Hepatocyte (in vitro differentiated cells): Measurements from ENCODE around the gene SKAP1. TPM values are rescaled to one million over a fixed set of nuclear protein-coding genes. Genes with fewer than 3 reads are reported as not detected.
"Not testable (repeated sequence)": the region's sequence is repeated elsewhere in the genome, so short reads cannot be mapped to it uniquely, and the experiment has no call there.

Source experiments
- DNase-seq: peaks from one replicate; pipeline ENCODE4 v3.0.0-alpha.2; 2016; ENCODE audit warnings: low spot score
- H2AFZ ChIP-seq: fragments of 200-600 bp; sonication (generic); 2 replicates; pipeline ENCODE4 v1.6.0; 2016; ENCODE audit warnings: antibody characterized with exemption, mild to moderate bottlenecking
- H3K27ac ChIP-seq: fragments of 200-600 bp; sonication (generic); 2 replicates; pipeline ENCODE4 v1.5.1; 2016; ENCODE audit warnings: mild to moderate bottlenecking
- H3K27me3 ChIP-seq: fragments of 200-600 bp; sonication (generic); 2 replicates; pipeline ENCODE4 v1.6.1; 2016
- H3K36me3 ChIP-seq: fragments of 200-600 bp; sonication (generic); replicated peaks from 2 replicates; pipeline ENCODE4 v1.5.1; 2016; ENCODE audit warnings: low read depth; ENCODE audit not compliant: insufficient read depth
- H3K4me1 ChIP-seq: fragments of 200-600 bp; sonication (generic); 2 replicates; pipeline ENCODE4 v1.5.1; 2016; ENCODE audit warnings: mild to moderate bottlenecking, moderate library complexity; ENCODE audit not compliant: insufficient read depth
- H3K4me2 ChIP-seq: fragments of 200-600 bp; sonication (generic); 2 replicates; pipeline ENCODE4 v1.6.0; 2016
- H3K4me3 ChIP-seq: fragments of 200-600 bp; sonication (generic); 2 replicates; pipeline ENCODE4 v1.5.1; 2016; ENCODE audit warnings: mild to moderate bottlenecking
- H3K79me2 ChIP-seq: fragments of 200-600 bp; sonication (generic); 2 replicates; pipeline ENCODE4 v1.6.0; 2017; ENCODE audit warnings: mild to moderate bottlenecking
- H3K9me2 ChIP-seq: fragments of 200-600 bp; sonication (generic); replicated peaks from 2 replicates; pipeline ENCODE4 v1.6.0; 2017; ENCODE audit warnings: mild to moderate bottlenecking; ENCODE audit not compliant: insufficient read depth
- H3K9me3 ChIP-seq: fragments of 200-600 bp; sonication (generic); 2 replicates; pipeline ENCODE4 v1.5.1; 2016; ENCODE audit warnings: low read depth, mild to moderate bottlenecking
- H4K20me1 ChIP-seq: fragments of 200-600 bp; sonication (generic); 2 replicates; pipeline ENCODE4 v1.6.0; 2016; ENCODE audit warnings: mild to moderate bottlenecking; ENCODE audit not compliant: insufficient read depth, poor library complexity, severe bottlenecking
- EZH2 ChIP-seq: fragments of 200-600 bp; sonication (generic); IDR thresholded peaks from 2 replicates; pipeline ENCODE4 v1.6.1; 2016; ENCODE audit warnings: antibody characterized with exemption, mild to moderate bottlenecking, borderline replicate concordance
- EZH2phosphoT487 ChIP-seq: fragments of 200-600 bp; sonication (generic); IDR thresholded peaks from one replicate; pipeline ENCODE4 v1.6.1; 2018; ENCODE audit warnings: antibody characterized with exemption, mild to moderate bottlenecking, low read depth, moderate library complexity; ENCODE audit not compliant: unreplicated experiment, severe bottlenecking
- WGBS: methylation state at CpG from one replicate; pipeline ENCODE4 v1.1.6; 2016; ENCODE audit warnings: low lambda C conversion rate; ENCODE audit errors: missing lambda C conversion rate; 5-methylcytosine and 5-hydroxymethylcytosine counted together
- polyA plus RNA-seq: library from polyadenylated mRNA; unstranded; fragments of >200 nt; fragmentation: Nextera tagmentation; extraction: Ambion mirVana; gene quantifications from 2 replicates; pipeline ENCODE4 v1.2.1, GENCODE V29; 2016
- total RNA-seq: library from RNA; depleted of rRNA; stranded (reverse); fragments of >200 nt; gene quantifications from 2 replicates; pipeline ENCODE4 v1.2.3, GENCODE V29; 2014
- TF ChIP-seq, protein P1 (sequence below): fragments of 200-600 bp; sonication (generic); IDR thresholded peaks from 2 replicates; pipeline ENCODE4 v1.5.1; 2016; ENCODE audit warnings: antibody characterized with exemption, mild to moderate bottlenecking; ENCODE audit not compliant: poor library complexity

Gene SKAP1
- total and polyA plus RNA-seq, 2 experiments from 2014 or later, result 1.4 to 3.0 TPM

- Histone ChIP-seq H3K27ac (no peak overlapping the region), H2AFZ (no peak overlapping the region), H4K20me1 (no peaks in the 10 kb centered on the region), H3K79me2 (no peaks in the 10 kb centered on the region), H3K27me3 (no peaks in the 10 kb centered on the region), H3K4me3 (no peak overlapping the region), H3K4me1 (peaks cover 30% of the 10 kb centered on the region), H3K9me2 (no peaks in the 10 kb centered on the region), H3K9me3 (no peaks in the 10 kb centered on the region), H3K36me3 (no peaks in the 10 kb centered on the region), H3K4me2 (no peak overlapping the region)
- TF ChIP-seq, protein P1, sequence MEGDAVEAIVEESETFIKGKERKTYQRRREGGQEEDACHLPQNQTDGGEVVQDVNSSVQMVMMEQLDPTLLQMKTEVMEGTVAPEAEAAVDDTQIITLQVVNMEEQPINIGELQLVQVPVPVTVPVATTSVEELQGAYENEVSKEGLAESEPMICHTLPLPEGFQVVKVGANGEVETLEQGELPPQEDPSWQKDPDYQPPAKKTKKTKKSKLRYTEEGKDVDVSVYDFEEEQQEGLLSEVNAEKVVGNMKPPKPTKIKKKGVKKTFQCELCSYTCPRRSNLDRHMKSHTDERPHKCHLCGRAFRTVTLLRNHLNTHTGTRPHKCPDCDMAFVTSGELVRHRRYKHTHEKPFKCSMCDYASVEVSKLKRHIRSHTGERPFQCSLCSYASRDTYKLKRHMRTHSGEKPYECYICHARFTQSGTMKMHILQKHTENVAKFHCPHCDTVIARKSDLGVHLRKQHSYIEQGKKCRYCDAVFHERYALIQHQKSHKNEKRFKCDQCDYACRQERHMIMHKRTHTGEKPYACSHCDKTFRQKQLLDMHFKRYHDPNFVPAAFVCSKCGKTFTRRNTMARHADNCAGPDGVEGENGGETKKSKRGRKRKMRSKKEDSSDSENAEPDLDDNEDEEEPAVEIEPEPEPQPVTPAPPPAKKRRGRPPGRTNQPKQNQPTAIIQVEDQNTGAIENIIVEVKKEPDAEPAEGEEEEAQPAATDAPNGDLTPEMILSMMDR, result no peak
- TF ChIP-seq EZH2 (no peak), EZH2phosphoT487 (no peak)
- WGBS, result 47% methylated on average over 2 of the region's 2 CpGs
- no peak for DNase-seq
Measured at GRCh38 chr17:48246612-48247011, 183.4 kb downstream of the SKAP1 start.

- not testable (repeated sequence) for H3K9me2 ChIP-seq, H3K4me2 ChIP-seq, H3K27me3 ChIP-seq, DNase-seq, H3K9me3 ChIP-seq, H3K36me3 ChIP-seq, H3K79me2 ChIP-seq, H4K20me1 ChIP-seq, H3K4me3 ChIP-seq, H2AFZ ChIP-seq
- WGBS, result 93% methylated on average over 5 of the region's 5 CpGs
- Histone ChIP-seq H3K27ac (peak overlapping the region; percentile 72), H3K4me1 (peaks cover 40% of the 10 kb centered on the region)
Measured at GRCh38 chr17:48245465-48246033, 184.5 kb downstream of the SKAP1 start.

DNA sequence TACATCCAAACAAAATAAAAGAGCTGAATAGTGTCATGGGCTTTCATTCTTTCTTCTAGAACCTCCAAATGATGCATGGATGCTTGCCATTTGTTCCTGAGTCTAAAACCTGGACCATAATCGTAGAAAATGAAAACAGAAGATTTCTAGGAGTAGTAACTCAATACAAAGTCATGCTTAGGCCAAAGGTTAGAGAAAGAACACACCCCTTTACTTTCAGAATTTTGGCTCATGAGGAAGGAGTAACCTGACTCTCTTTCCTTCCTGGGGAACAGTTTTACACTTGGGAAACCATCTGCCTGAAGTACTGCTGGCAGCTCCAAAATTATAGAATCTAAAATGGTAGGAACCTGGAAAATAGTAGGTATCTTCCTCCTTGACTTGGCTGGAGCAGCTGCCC lies 185.2 kb downstream of the SKAP1 start:
- no peak for TF ChIP-seq EZH2
- TF ChIP-seq, protein P1, result no peak
- no peak for TF ChIP-seq EZH2phosphoT487
- peaks cover 48% of the 10 kb centered on the region for H3K4me1 ChIP-seq
- no peaks in the 10 kb centered on the region for H4K20me1 ChIP-seq
- H2AFZ ChIP-seq, result no peak overlapping the region
- no peaks in the 10 kb centered on the region for H3K27me3 ChIP-seq
- no peaks in the 10 kb centered on the region for H3K9me3 ChIP-seq
- H3K9me2 ChIP-seq, result no peaks in the 10 kb centered on the region
- H3K4me3 ChIP-seq, result no peak overlapping the region
- 51% methylated on average over 1 of the region's 1 CpG for WGBS
- H3K36me3 ChIP-seq, result no peaks in the 10 kb centered on the region
- peak overlapping the region; percentile 72 for H3K27ac ChIP-seq
- DNase-seq, result no peak
- H3K4me2 ChIP-seq, result no peak overlapping the region
- H3K79me2 ChIP-seq, result no peaks in the 10 kb centered on the region

- Histone ChIP-seq H2AFZ (no peak overlapping the region), H3K36me3 (no peaks in the 10 kb centered on the region), H3K27me3 (no peaks in the 10 kb centered on the region), H3K4me1 (peaks cover 49% of the 10 kb centered on the region), H3K9me3 (no peaks in the 10 kb centered on the region), H4K20me1 (no peaks in the 10 kb centered on the region), H3K79me2 (no peaks in the 10 kb centered on the region), H3K4me3 (no peak overlapping the region), H3K27ac (peak overlapping the region; percentile 81), H3K4me2 (peak overlapping the region; percentile 12), H3K9me2 (no peaks in the 10 kb centered on the region)
- TF ChIP-seq EZH2, result no peak
- TF ChIP-seq, protein P1, result no peak
- TF ChIP-seq EZH2phosphoT487, result no peak
- DNase-seq, result peak; percentile 65
- 10% methylated on average over 3 of the region's 3 CpGs for WGBS
Measured at GRCh38 chr17:48244121-48244711, 185.8 kb downstream of the SKAP1 start.
